Measurements from ENCODE around the gene C6orf136. TPM values are rescaled to one million over a fixed set of nuclear protein-coding genes. Genes with fewer than 3 reads are reported as not detected.

Gene C6orf136
- polyA plus RNA-seq, 3 donors = 2.0 to 18.4 (median 2.7) TPM

DNA sequence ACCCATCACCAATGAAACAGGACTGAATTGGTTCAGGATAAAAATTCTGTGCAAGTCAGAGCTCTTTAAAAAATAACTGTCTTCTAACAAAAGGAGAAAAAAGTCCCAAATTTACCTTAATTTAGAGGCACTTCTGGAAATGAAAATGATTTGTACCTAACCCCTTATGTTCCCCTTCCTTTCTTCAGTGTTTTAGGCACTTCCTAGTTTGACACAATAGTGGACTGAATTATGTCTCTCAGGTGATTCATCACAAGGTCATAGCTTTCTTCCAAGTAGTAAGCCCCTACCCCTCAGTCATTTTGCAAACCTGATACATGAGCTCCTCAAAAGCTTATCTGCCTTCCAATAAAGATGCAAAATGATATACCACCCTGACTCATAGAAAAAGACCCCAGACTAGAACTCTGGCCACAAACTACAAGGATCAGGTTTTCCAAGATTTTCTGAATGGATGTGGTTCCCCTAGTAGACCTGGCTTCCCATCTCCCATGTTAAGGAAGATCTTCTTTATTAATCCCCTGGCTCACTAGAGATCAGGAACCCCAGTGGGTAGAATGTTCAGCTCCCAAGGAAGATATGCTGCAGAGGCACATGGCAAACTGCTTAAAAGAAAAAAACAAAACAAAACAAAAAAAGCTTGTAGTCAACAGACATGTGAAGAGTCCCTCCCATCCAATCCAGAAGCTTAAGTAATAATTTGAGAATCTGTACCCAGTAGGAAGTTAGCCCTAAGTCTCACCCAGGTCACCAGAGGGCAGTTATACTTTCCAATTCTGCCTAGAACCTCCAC is 33.5 kb upstream of the C6orf136 start:
- Mint-ChIP-seq H3K4me1 (peaks cover 36% of the 10 kb centered on the region), H3K9me3 (peaks cover 0 to 9% (median 5%) of the 10 kb centered on the region in 7 donors)
- peak overlapping the region in 1 of 3 experiments; percentile 100 for H3K4me3 ChIP-seq (replicated peaks in 1 of 3; ENCODE audit: low read depth in 2 of 3, low read length in 3 of 3)

More for the DNA sequence above, 33.5 kb upstream of the C6orf136 start:
- DNase-seq = peak in 2 of 3 donors; percentile 32 to 66
- Mint-ChIP-seq H3K27me3 (ENCODE audit: low read depth in 3 of 3) (peaks cover 0 to 5% (median 0%) of the 10 kb centered on the region in 3 donors), H3K4me3 (peak overlapping the region; percentile 51 to 99), H3K36me3 (peaks cover 45 to 55% of the 10 kb centered on the region in 2 donors), H3K27ac (peak overlapping the region; percentile 30 to 100 (median 81))
- TF ChIP-seq, protein P1, sequence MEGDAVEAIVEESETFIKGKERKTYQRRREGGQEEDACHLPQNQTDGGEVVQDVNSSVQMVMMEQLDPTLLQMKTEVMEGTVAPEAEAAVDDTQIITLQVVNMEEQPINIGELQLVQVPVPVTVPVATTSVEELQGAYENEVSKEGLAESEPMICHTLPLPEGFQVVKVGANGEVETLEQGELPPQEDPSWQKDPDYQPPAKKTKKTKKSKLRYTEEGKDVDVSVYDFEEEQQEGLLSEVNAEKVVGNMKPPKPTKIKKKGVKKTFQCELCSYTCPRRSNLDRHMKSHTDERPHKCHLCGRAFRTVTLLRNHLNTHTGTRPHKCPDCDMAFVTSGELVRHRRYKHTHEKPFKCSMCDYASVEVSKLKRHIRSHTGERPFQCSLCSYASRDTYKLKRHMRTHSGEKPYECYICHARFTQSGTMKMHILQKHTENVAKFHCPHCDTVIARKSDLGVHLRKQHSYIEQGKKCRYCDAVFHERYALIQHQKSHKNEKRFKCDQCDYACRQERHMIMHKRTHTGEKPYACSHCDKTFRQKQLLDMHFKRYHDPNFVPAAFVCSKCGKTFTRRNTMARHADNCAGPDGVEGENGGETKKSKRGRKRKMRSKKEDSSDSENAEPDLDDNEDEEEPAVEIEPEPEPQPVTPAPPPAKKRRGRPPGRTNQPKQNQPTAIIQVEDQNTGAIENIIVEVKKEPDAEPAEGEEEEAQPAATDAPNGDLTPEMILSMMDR (IDR thresholded peaks at IDR 0.05) = no peak
- Histone ChIP-seq H3K79me2 (ENCODE audit: insufficient read depth, low read length) (peaks cover 84% of the 10 kb centered on the region), H3K9me3 (replicated peaks in 1 of 2; ENCODE audit: control insufficient read depth in 1 of 2, insufficient read depth in 1 of 2, low read length in 2 of 2) (no peaks in the 10 kb centered on the region), H3K36me3 (replicated peaks in 1 of 2; ENCODE audit: control insufficient read depth in 1 of 2, insufficient read depth in 2 of 2, low read length in 2 of 2) (peaks cover 20 to 42% of the 10 kb centered on the region in 2 donors), H3K27ac (ENCODE audit: low read depth in 1 of 2, low read length in 2 of 2) (peak overlapping the region in 1 of 2 donors; percentile 99), H2AFZ (ENCODE audit: insufficient read depth, low read depth, low read length, poor library complexity, severe bottlenecking) (no peak overlapping the region), H3K4me1 (ENCODE audit: control insufficient read depth in 1 of 2, insufficient read depth in 2 of 2, low read length in 2 of 2) (peaks cover 24 to 33% of the 10 kb centered on the region in 2 donors), H3K27me3 (ENCODE audit: control insufficient read depth in 2 of 2, insufficient read depth in 2 of 2, low read length in 2 of 2) (no peaks in the 10 kb centered on the region), H3K4me2 (replicated peaks; ENCODE audit: extremely low read depth, low read length, poor library complexity, severe bottlenecking) (peak overlapping the region; percentile 84), H4K20me1 (ENCODE audit: insufficient read depth, low read length) (peaks cover 78% of the 10 kb centered on the region), H3K9ac (ENCODE audit: insufficient read depth, low read length, poor library complexity, severe bottlenecking) (no peak overlapping the region)
- intact Hi-C loops (cut with micrococcal nuclease) = loop anchor here (5.0 kb wide), 2 partner anchors 36 to 121 kb away; no protein-coding TSS in a partner anchor
